Psoas muscle (tissue), 8 donors: ENCODE results near the gene ENAM. TPM values are rescaled to one million over a fixed set of nuclear protein-coding genes. Genes with fewer than 3 reads are reported as not detected.
A peak's percentile ranks its signal among the peaks of the same experiment; 100 is the strongest.

ENCODE experiments used
- ATAC-seq, 4 donors: fragments of 200-7000 bp; cut with Tn5 transposase; one replicate each; pipeline ENCODE4 v1.9.1; 2020; ENCODE audit warnings: moderate library complexity in 3 of 4, mild to moderate bottlenecking in 2 of 4
- DNase-seq, 2 donors: peaks; one replicate each; pipeline ENCODE4 v3.0.0-alpha.2; 2020
- H3K27ac ChIP-seq: fragments of 200-600 bp; one replicate; pipeline ENCODE4 v1.8.0; 2022
- H3K27me3 ChIP-seq, 3 donors: fragments of 200-600 bp in 1 of 3; one replicate each; pipeline versions ENCODE4 v1.6.1 to v1.8.0; 2013 to 2022; ENCODE audit warnings: low read length in 2 of 3, mild to moderate bottlenecking in 2 of 3, moderate library complexity in 1 of 3; ENCODE audit not compliant: insufficient read depth in 3 of 3
- H3K36me3 ChIP-seq, 2 donors: fragments of 200-600 bp in 1 of 2; one replicate each; pipeline versions ENCODE4 v1.6.1 to v1.8.0; 2013 to 2022; ENCODE audit warnings: low read depth in 1 of 2, mild to moderate bottlenecking in 1 of 2, moderate library complexity in 1 of 2; ENCODE audit not compliant: insufficient read depth in 1 of 2
- H3K4me1 ChIP-seq: fragments of 200-600 bp; one replicate; pipeline ENCODE4 v1.8.0; 2022
- H3K4me3 ChIP-seq: fragments of 200-600 bp; one replicate; pipeline ENCODE4 v1.8.0; 2022; ENCODE audit warnings: mild to moderate bottlenecking
- H3K9me3 ChIP-seq: fragments of 200-600 bp; one replicate; pipeline ENCODE4 v1.8.0; 2022
- CTCF ChIP-seq: fragments of 200-600 bp; IDR thresholded peaks from one replicate; pipeline ENCODE4 v1.8.0; 2022; ENCODE audit warnings: antibody characterized with exemption
- WGBS, 3 donors: extraction: QIAGEN DNeasy Blood & Tissue Kit; methylation state at CpG; one replicate each; pipeline versions ENCODE4 v1.1.6 to v1.1.7; 2013; 5-methylcytosine and 5-hydroxymethylcytosine counted together
- intact Hi-C, 2 donors: fragments of 100-400 bp; cut with DNase I; formaldehyde crosslinking; loops; one replicate each; pipeline versions ENCODE4 v1.11.0 to v1.14.2; 2022
- polyA plus RNA-seq, 3 donors: library from polyadenylated mRNA; stranded (reverse); fragments of 200-250 nt; gene quantifications; one replicate each; pipeline ENCODE4 v1.2.3, GENCODE V29; 2013
- total RNA-seq, 4 donors: library from RNA; stranded (reverse); fragmentation: NEBNext Ultra II Directional in 2 of 4; extraction: Animal tissue kit (Norgen Biotek cat#: 25700) in 2 of 4; gene quantifications; one replicate each; pipeline versions ENCODE4 v1.2.1 to v1.2.4, GENCODE V29; 2021 to 2023
- donor health status: healthy with polysubstance abuse.
- donor health status: DM: no; HTN: no; CAD: no; lungs with moderate emphysema.
- donor health status: Bipolar disorder and iron deficiency.
- donor health status: healthy.
- donor health status: DM: yes; HTN: yes; CAD: no.
- donor health status: DM: no; HTN: no; CAD: no.
- donor health status: DM: no; HTN: no; CAD: no.
- donor health status: DM: yes; HTN: yes; CAD: no.

ENAM gene
- total and polyA plus RNA-seq, 7 donors = 0.08 to 6.6 (median 1.6) TPM

- WGBS, 3 donors = 73 to 82% (median 80%) methylated on average over 2 of the region's 2 CpGs
- Histone ChIP-seq H3K4me3 (no peak overlapping the region), H3K36me3 (no peaks in the 10 kb centered on the region), H3K27ac (no peak overlapping the region), H3K9me3 (no peaks in the 10 kb centered on the region), H3K4me1 (no peaks in the 10 kb centered on the region), H3K27me3 (no peaks in the 10 kb centered on the region)
- ATAC-seq = no peak
- intact Hi-C loops = loop anchor here in 1 of 2 donors (10.0 kb wide), 1 partner anchor 76 kb away; the partner anchor contains the start of gene UTP3
- no peak for DNase-seq
- no peak for TF ChIP-seq CTCF
These were observed 20.2 kb upstream of the ENAM start for GRCh38 chr4:70608324-70608723.

- H3K27me3 ChIP-seq = no peaks in the 10 kb centered on the region
- H3K4me1 ChIP-seq = no peaks in the 10 kb centered on the region
- WGBS, 3 donors = 34 to 44% (median 40%) methylated on average over 9 of the region's 9 CpGs
- no peaks in the 10 kb centered on the region for H3K9me3 ChIP-seq
- H3K27ac ChIP-seq = no peak overlapping the region
- DNase-seq (no peak), ATAC-seq (peak in 1 of 4 donors; percentile 19)
- intact Hi-C loops = no loop called here
- no peak for TF ChIP-seq CTCF
- H3K36me3 ChIP-seq = no peaks in the 10 kb centered on the region
- peak overlapping the region; percentile 30 for H3K4me3 ChIP-seq
These were observed 15.0 kb upstream of the ENAM start for GRCh38 chr4:70613306-70614183.

DNA sequence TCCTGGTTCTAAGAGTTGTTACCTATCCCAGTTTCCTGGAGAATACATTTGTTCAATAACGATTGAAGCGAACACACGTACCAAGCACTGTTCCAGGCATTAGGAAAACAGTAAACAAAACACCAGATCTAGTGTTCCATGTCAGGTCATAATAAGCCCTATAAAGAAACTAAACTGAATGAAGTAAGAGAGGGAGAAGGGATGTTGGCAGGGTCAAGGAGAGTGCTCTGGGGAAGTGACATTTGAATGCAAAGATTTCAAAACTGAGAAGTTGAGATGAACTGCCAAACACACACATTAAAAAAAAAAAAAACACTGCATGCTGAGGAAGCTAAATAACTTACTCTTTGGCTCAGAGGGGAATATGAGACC, 14.4 kb upstream of the ENAM start:
- ATAC-seq (peak in 2 of 4 donors; percentile 24 to 32), DNase-seq (no peak)

DNA sequence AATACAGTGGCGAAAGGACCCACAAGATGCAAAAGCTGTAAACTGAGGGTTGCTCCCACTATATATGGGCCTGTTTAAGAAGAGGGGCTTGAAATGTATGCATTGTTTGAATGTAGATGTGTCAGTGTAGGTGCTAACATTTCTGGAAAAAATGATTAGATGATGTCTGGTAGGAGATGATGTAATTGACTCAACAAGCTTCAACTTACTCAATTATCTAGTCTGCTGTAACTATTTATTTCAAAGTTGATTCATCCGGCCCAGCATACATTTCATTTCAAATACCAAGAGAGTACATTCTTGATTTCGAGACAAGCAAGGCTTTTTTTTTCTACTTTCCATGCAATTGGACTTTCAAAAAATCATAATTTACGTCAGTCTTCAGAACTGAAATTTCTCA, 9.3 kb upstream of the ENAM start:
- WGBS, 3 donors = 87 to 88% (median 88%) methylated on average over 4 of the region's 4 CpGs
- no peak for DNase-seq
- H3K27me3 ChIP-seq = no peaks in the 10 kb centered on the region
- H3K4me3 ChIP-seq = no peak overlapping the region
- no peaks in the 10 kb centered on the region for H3K9me3 ChIP-seq
- TF ChIP-seq CTCF = no peak
- ATAC-seq = no peak
- H3K4me1 ChIP-seq = no peaks in the 10 kb centered on the region
- no peak overlapping the region for H3K27ac ChIP-seq
- H3K36me3 ChIP-seq = no peaks in the 10 kb centered on the region
- intact Hi-C loops = no loop called here

More for the DNA sequence above, 14.4 kb upstream of the ENAM start:
- Histone ChIP-seq H3K4me1 (no peaks in the 10 kb centered on the region), H3K27ac (no peak overlapping the region), H3K36me3 (no peaks in the 10 kb centered on the region), H3K27me3 (no peaks in the 10 kb centered on the region), H3K9me3 (no peaks in the 10 kb centered on the region), H3K4me3 (peak overlapping the region; percentile 30)
- 51 to 66% (median 60%) methylated on average over 3 of the region's 3 CpGs for WGBS, 3 donors
- no peak for TF ChIP-seq CTCF
- intact Hi-C loops = no loop called here
